Endothelial cell of umbilical vein (primary cell): Measurements from ENCODE around the gene DIP2B. TPM values are rescaled to one million over a fixed set of nuclear protein-coding genes. Genes with fewer than 3 reads are reported as not detected.

ENCODE experiments used
- BruUV-seq: library from RNA; stranded (reverse); fragments of 400-500 nt; replicated peaks from 2 replicates; lab custom pipeline; 2021; lab: Mats Ljungman, UMichigan
- CTCF ChIA-PET: fragments of 300-600, 350-600 bp; sonication (Branson Sonifier 250); formaldehyde crosslinking; loops from one replicate; lab custom pipeline; 2021; ENCODE audit warnings: antibody characterized with exemption, inconsistent platforms; lab: Charles Lee
- POLR2A ChIA-PET: fragments of 300-600, 350-600 bp; sonication (Branson Sonifier 250); formaldehyde crosslinking; loops from one replicate; lab custom pipeline; 2021; ENCODE audit warnings: antibody characterized with exemption, inconsistent platforms; lab: Charles Lee
- DNase-seq: peaks from one replicate; pipeline ENCODE4 v3.0.0-alpha.2; 2011; ENCODE audit warnings: low read depth, low spot score
- FAIRE-seq: peaks from 2 replicates; lab custom pipeline; 2011; peaks lifted over from hg19 to GRCh38; lab: Jason Lieb, UNC
- H2AFZ ChIP-seq: 2 replicates; pipeline ENCODE4 v1.6.0; 2012; ENCODE audit warnings: low read depth, low read length, control low read depth, inconsistent platforms
- H3K27ac ChIP-seq: 2 replicates; pipeline ENCODE4 v1.5.1; 2011; ENCODE audit warnings: low read depth, mild to moderate bottlenecking, control low read depth, low read length, moderate library complexity; ENCODE audit not compliant: insufficient read depth
- H3K27me3 ChIP-seq, 2 experiments: 2 replicates each; pipeline versions ENCODE4 v1.6.0 to v1.6.1; 2011; ENCODE audit warnings: low read length in 2 of 2, mixed read lengths in 1 of 2; ENCODE audit not compliant: control insufficient read depth in 2 of 2, insufficient read depth in 2 of 2
- H3K36me3 ChIP-seq, 2 experiments: 2 replicates in 1 of 2; 3 replicates in 1 of 2; pipeline ENCODE4 v1.5.1; 2011; ENCODE audit warnings: low read length in 2 of 2, mild to moderate bottlenecking in 1 of 2, moderate library complexity in 1 of 2; ENCODE audit not compliant: control insufficient read depth in 2 of 2, insufficient read depth in 2 of 2; ENCODE audit errors: extremely low read depth in 1 of 2
- H3K4me1 ChIP-seq: 3 replicates; pipeline ENCODE4 v1.5.1; 2011; ENCODE audit warnings: mild to moderate bottlenecking, low read length; ENCODE audit not compliant: control insufficient read depth, insufficient read depth; ENCODE audit errors: extremely low read depth
- H3K4me2 ChIP-seq: 2 replicates; pipeline ENCODE4 v1.6.1; 2011; ENCODE audit warnings: low read length, control low read depth, mixed read lengths; ENCODE audit not compliant: insufficient read depth
- H3K4me3 ChIP-seq, 3 experiments: fragments of 200-600 bp in 1 of 3; sonication (generic), shearing (Covaris generic) in 1 of 3; replicated peaks in 1 of 3; 2 replicates each; pipeline ENCODE4 v1.5.1; 2011 to 2016; ENCODE audit warnings: control low read depth in 3 of 3, low read length in 3 of 3, mild to moderate bottlenecking in 2 of 3, inconsistent platforms in 1 of 3, low read depth in 1 of 3, moderate library complexity in 1 of 3; ENCODE audit not compliant: insufficient read depth in 1 of 3
- H3K79me2 ChIP-seq: 2 replicates; pipeline ENCODE4 v1.6.0; 2012; ENCODE audit warnings: low read length, inconsistent platforms; ENCODE audit not compliant: control insufficient read depth, insufficient read depth
- H3K9ac ChIP-seq: replicated peaks from 2 replicates; pipeline ENCODE3; 2011; ENCODE audit warnings: low read length, control low read depth; ENCODE audit not compliant: insufficient read depth; ENCODE audit errors: extremely low read depth
- H3K9me1 ChIP-seq: replicated peaks from 3 replicates; pipeline ENCODE4 v1.6.0; 2011; ENCODE audit warnings: mild to moderate bottlenecking, low read length; ENCODE audit not compliant: control insufficient read depth, insufficient read depth; ENCODE audit errors: extremely low read depth
- H3K9me3 ChIP-seq: replicated peaks from 2 replicates; pipeline ENCODE4 v1.5.1; 2012; ENCODE audit warnings: low read length, inconsistent platforms; ENCODE audit not compliant: control insufficient read depth, insufficient read depth
- H4K20me1 ChIP-seq: replicated peaks from 2 replicates; pipeline ENCODE3; 2011; ENCODE audit warnings: mild to moderate bottlenecking, low read length; ENCODE audit not compliant: control insufficient read depth, insufficient read depth; ENCODE audit errors: extremely low read depth
- EZH2 ChIP-seq: IDR thresholded peaks from 2 replicates; pipeline ENCODE4 v1.6.1; 2012; ENCODE audit warnings: borderline replicate concordance, low read depth, mild to moderate bottlenecking, moderate library complexity, low read length, inconsistent platforms; ENCODE audit not compliant: severe bottlenecking
- FOS ChIP-seq: IDR thresholded peaks from 2 replicates; pipeline ENCODE4 v1.6.1; 2011; ENCODE audit warnings: mild to moderate bottlenecking, low read length, moderate library complexity, borderline replicate concordance; ENCODE audit not compliant: insufficient read depth
- GATA2 ChIP-seq: IDR thresholded peaks from 2 replicates; pipeline ENCODE4 v1.7.0; 2011; ENCODE audit warnings: low read depth, mild to moderate bottlenecking, moderate library complexity, mixed read lengths, low read length; ENCODE audit not compliant: insufficient read length, insufficient read depth
- JUN ChIP-seq: IDR thresholded peaks from 2 replicates; pipeline ENCODE4 v1.6.1; 2011; ENCODE audit warnings: borderline replicate concordance, low read depth; ENCODE audit not compliant: insufficient read length, insufficient read depth
- MYC ChIP-seq: IDR thresholded peaks from one replicate; pipeline ENCODE4 v1.6.1; 2011; ENCODE audit warnings: mild to moderate bottlenecking, low read depth, low read length
- POLR2A ChIP-seq: IDR thresholded peaks from 2 replicates; pipeline ENCODE4 v1.6.1; 2012; ENCODE audit warnings: low read depth, mild to moderate bottlenecking, control low read depth, low read length
- POLR2AphosphoS5 ChIP-seq: IDR thresholded peaks from 2 replicates; pipeline ENCODE4 v1.6.1; 2012; ENCODE audit warnings: low read depth, mild to moderate bottlenecking, control low read depth, low read length, moderate library complexity; ENCODE audit not compliant: insufficient read depth
- dilution Hi-C: fragments of 300-500 bp; cut with MboI; formaldehyde crosslinking; loops from one replicate; pipeline ENCODE4 v1.15.0; 2019; ENCODE audit warnings: low sequenced_read_pairs; ENCODE audit not compliant: extremely low pct_ligation_motif_present
- intact Hi-C: fragments of 100-400 bp; cut with micrococcal nuclease; formaldehyde crosslinking; loops from one replicate; pipeline ENCODE4 v1.10.0; 2022
- polyA plus RNA-seq, 4 experiments: library from polyadenylated mRNA; depleted of rRNA in 3 of 4; stranded (reverse) in 3 of 4; unstranded in 1 of 4; fragments of >200 nt; gene quantifications; 2 replicates each; pipeline versions ENCODE4 v1.2.1 to v1.2.3, GENCODE V29; 2011 to 2012; ENCODE audit warnings: missing spikeins in 1 of 4
- total RNA-seq: library from RNA; stranded (reverse); gene quantifications from 2 replicates; pipeline ENCODE4 v1.2.3, GENCODE V29; 2021
- TF ChIP-seq, protein P1 (sequence below): IDR thresholded peaks from 2 replicates; pipeline ENCODE4 v1.6.1; 2011; ENCODE audit not compliant: insufficient read depth, insufficient read length
- TF ChIP-seq, protein P2 (sequence below), 2 donors: IDR thresholded peaks; 1 replicate in 1 of 2; 2 replicates in 1 of 2; pipeline ENCODE4 v1.5.1; 2011; ENCODE audit warnings: low read length in 2 of 2, mild to moderate bottlenecking in 2 of 2, moderate library complexity in 2 of 2, control low read depth in 1 of 2, inconsistent platforms in 1 of 2, low read depth in 1 of 2; ENCODE audit not compliant: insufficient read depth in 1 of 2; ENCODE audit errors: extremely low read depth in 1 of 2

The DIP2B gene
- total and polyA plus RNA-seq, 2 donors (not counting 3 experiments of a cell fraction or from before 2014, with no cell fraction given), result 14.5 to 28.0 TPM

DNA sequence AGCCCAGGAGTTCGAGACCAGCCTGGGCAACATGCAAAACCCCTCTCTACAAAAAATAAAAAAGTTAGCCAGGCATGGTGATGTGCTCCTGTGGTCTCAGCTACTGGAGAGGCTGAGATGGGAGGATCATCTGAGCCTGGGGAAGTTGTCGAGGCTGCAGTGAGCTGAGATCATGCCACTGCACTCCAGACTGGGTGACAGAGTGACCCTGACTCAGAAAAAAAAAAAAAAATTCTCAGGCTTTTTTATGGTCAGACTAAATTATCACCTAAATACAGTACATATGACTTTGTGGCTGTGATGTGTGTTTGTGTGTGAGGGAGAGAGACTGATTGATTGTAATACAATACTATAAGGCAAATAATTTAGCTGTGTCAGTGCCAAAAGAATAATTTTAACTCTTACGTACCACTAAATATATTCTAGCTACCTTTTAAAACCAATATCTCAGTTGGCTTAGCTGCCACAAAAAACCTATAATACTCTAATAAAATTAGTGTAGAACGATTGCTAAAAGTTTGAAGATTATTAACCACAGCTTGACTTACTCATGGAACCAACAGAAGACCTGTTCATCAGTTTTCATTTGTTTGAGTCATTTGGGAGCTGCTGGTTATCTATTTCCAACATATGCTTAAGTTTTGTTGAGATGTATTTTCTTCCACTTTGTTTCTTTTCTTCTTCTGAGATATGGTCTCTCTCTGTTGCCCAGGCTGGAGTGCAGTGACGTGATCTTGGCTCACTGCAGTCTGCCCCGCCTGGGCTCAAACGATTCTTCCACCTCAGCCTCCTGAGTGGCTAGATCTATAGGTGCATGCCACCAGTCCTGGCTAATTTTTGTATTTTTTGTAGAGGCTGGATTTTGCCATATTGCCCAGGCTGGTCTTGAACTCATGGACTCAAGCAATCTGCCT lies 58.0 kb downstream of the DIP2B start:
- no peak overlapping the region for H3K4me2 ChIP-seq
- no peak overlapping the region for H2AFZ ChIP-seq
- H3K27me3 ChIP-seq, result no peaks in the 10 kb centered on the region
- H3K9me1 ChIP-seq, result no peaks in the 10 kb centered on the region
- H3K4me1 ChIP-seq, result peaks cover 24% of the 10 kb centered on the region
- H4K20me1 ChIP-seq, result no peaks in the 10 kb centered on the region
- no peak overlapping the region for H3K9ac ChIP-seq
- no peak overlapping the region for H3K27ac ChIP-seq
- DNase-seq, result no peak
- peaks cover 18% of the 10 kb centered on the region for H3K79me2 ChIP-seq
- ChIA-PET CTCF (interaction anchor here (0.6 to 2.8 kb wide), 5 partner anchors 13 to 79 kb away, joined by 3 to 11 read pairs (median 4); partner anchors contain the start of gene DIP2B), POLR2A (no interaction called here)
- no peaks in the 10 kb centered on the region for H3K36me3 ChIP-seq
- no peaks in the 10 kb centered on the region for H3K9me3 ChIP-seq
- FAIRE-seq, result no peak
- TF ChIP-seq FOS, result no peak
- no peak for TF ChIP-seq GATA2
- TF ChIP-seq, protein P1, sequence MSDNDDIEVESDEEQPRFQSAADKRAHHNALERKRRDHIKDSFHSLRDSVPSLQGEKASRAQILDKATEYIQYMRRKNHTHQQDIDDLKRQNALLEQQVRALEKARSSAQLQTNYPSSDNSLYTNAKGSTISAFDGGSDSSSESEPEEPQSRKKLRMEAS, result no peak
- TF ChIP-seq POLR2A, result no peak
- TF ChIP-seq, protein P2, sequence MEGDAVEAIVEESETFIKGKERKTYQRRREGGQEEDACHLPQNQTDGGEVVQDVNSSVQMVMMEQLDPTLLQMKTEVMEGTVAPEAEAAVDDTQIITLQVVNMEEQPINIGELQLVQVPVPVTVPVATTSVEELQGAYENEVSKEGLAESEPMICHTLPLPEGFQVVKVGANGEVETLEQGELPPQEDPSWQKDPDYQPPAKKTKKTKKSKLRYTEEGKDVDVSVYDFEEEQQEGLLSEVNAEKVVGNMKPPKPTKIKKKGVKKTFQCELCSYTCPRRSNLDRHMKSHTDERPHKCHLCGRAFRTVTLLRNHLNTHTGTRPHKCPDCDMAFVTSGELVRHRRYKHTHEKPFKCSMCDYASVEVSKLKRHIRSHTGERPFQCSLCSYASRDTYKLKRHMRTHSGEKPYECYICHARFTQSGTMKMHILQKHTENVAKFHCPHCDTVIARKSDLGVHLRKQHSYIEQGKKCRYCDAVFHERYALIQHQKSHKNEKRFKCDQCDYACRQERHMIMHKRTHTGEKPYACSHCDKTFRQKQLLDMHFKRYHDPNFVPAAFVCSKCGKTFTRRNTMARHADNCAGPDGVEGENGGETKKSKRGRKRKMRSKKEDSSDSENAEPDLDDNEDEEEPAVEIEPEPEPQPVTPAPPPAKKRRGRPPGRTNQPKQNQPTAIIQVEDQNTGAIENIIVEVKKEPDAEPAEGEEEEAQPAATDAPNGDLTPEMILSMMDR (IDR thresholded peaks at IDR 0.05; ENCODE audit: extremely low read depth in 1 of 2, insufficient read depth in 1 of 2, low read depth in 1 of 2, low read length in 2 of 2), result no peak
- TF ChIP-seq POLR2AphosphoS5, result no peak
- no peak for TF ChIP-seq EZH2
- no peak for TF ChIP-seq MYC
- TF ChIP-seq JUN, result no peak
- dilution Hi-C loops (no loop called here), intact Hi-C loops (no loop called here)
- BruUV-seq, result no TSS peak
- H3K4me3 ChIP-seq, result no peak overlapping the region
